ENCODE data around the gene SOHLH2.

Gene SOHLH2

GRCh38 chr13:36129539-36129938 is 84.8 kb downstream of the SOHLH2 start:
- TF ChIP-seq EZH2 (IDR thresholded peaks at IDR 0.05; ENCODE audit: borderline replicate concordance, low read length) (no peak), CTCF (IDR thresholded peaks at IDR 0.05; ENCODE audit: low read length) (no peak)
- Histone ChIP-seq H3K9ac (ENCODE audit: low read length) (no peak overlapping the region), H3K27me3 (ENCODE audit: insufficient read depth, low read length) (no peaks in the 10 kb centered on the region), H3K36me3 (ENCODE audit: insufficient read depth, low read length) (no peaks in the 10 kb centered on the region), H3K4me3 (ENCODE audit: low read depth, low read length, poor library complexity, severe bottlenecking) (no peak overlapping the region), H3F3A (ENCODE audit: insufficient read depth, low read length) (no peaks in the 10 kb centered on the region), H3K4me1 (ENCODE audit: insufficient read depth, low read length, severe bottlenecking) (no peaks in the 10 kb centered on the region), H3K79me2 (ENCODE audit: insufficient read depth, low read length) (no peaks in the 10 kb centered on the region), H3K9me3 (ENCODE audit: low read length) (no peaks in the 10 kb centered on the region), H4K20me1 (ENCODE audit: insufficient read depth, low read length) (no peaks in the 10 kb centered on the region), H2AFZ (ENCODE audit: low read length) (no peak overlapping the region), H3K4me2 (ENCODE audit: low read length) (no peak overlapping the region), H3K27ac (ENCODE audit: low read depth, low read length, poor library complexity, severe bottlenecking) (no peak overlapping the region), H3K9me2 (ENCODE audit: low read depth, low read length) (no peaks in the 10 kb centered on the region)

DNA sequence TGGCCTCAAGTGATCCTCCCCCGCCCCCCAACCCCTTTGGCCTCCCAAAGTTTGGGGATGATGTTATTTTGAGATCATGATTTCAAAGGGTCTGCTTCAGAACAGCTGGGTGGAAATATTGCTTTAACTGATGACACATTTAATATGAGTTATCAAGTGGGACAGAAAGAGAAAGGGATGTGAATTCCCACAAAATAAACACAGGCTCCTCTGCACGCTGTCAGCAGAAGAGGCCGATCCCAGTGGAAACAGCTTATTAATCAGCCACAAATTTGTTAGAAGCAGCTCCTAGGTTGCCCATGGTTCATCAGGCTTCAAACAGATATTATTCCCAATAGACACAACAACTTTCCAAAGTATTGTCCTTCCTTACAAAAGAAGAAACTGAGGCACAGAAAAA is 87.9 kb downstream of the SOHLH2 start:
- Histone ChIP-seq H3K36me3 (ENCODE audit: insufficient read depth, low read length) (no peaks in the 10 kb centered on the region), H2AFZ (ENCODE audit: low read length) (no peak overlapping the region), H3K9me3 (ENCODE audit: low read length) (no peaks in the 10 kb centered on the region), H3K79me2 (ENCODE audit: insufficient read depth, low read length) (no peaks in the 10 kb centered on the region), H3K9ac (ENCODE audit: low read length) (no peak overlapping the region), H3K27me3 (ENCODE audit: insufficient read depth, low read length) (no peaks in the 10 kb centered on the region), H3K4me2 (ENCODE audit: low read length) (no peak overlapping the region), H3F3A (ENCODE audit: insufficient read depth, low read length) (no peaks in the 10 kb centered on the region), H3K9me2 (ENCODE audit: low read depth, low read length) (no peaks in the 10 kb centered on the region), H3K4me1 (ENCODE audit: insufficient read depth, low read length, severe bottlenecking) (no peaks in the 10 kb centered on the region), H3K27ac (ENCODE audit: low read depth, low read length, poor library complexity, severe bottlenecking) (no peak overlapping the region), H3K4me3 (ENCODE audit: low read depth, low read length, poor library complexity, severe bottlenecking) (no peak overlapping the region), H4K20me1 (ENCODE audit: insufficient read depth, low read length) (no peaks in the 10 kb centered on the region)
- TF ChIP-seq EZH2 (IDR thresholded peaks at IDR 0.05; ENCODE audit: borderline replicate concordance, low read length) (no peak), CTCF (IDR thresholded peaks at IDR 0.05; ENCODE audit: low read length) (no peak)

GRCh38 chr13:36125841-36126240 is 88.5 kb downstream of the SOHLH2 start:
- no peaks in the 10 kb centered on the region for H3K27me3 ChIP-seq (ENCODE audit: insufficient read depth, low read length)

More at GRCh38 chr13:36125841-36126240, 88.5 kb downstream of the SOHLH2 start:
- Histone ChIP-seq H3K9me2 (ENCODE audit: low read depth, low read length) (no peaks in the 10 kb centered on the region), H4K20me1 (ENCODE audit: insufficient read depth, low read length) (no peaks in the 10 kb centered on the region), H3K27ac (ENCODE audit: low read depth, low read length, poor library complexity, severe bottlenecking) (no peak overlapping the region), H3K9ac (ENCODE audit: low read length) (no peak overlapping the region), H3K4me1 (ENCODE audit: insufficient read depth, low read length, severe bottlenecking) (no peaks in the 10 kb centered on the region), H3K9me3 (ENCODE audit: low read length) (no peaks in the 10 kb centered on the region), H3K79me2 (ENCODE audit: insufficient read depth, low read length) (no peaks in the 10 kb centered on the region), H3K4me3 (ENCODE audit: low read depth, low read length, poor library complexity, severe bottlenecking) (no peak overlapping the region), H3F3A (ENCODE audit: insufficient read depth, low read length) (no peaks in the 10 kb centered on the region), H2AFZ (ENCODE audit: low read length) (no peak overlapping the region), H3K4me2 (ENCODE audit: low read length) (no peak overlapping the region), H3K36me3 (ENCODE audit: insufficient read depth, low read length) (no peaks in the 10 kb centered on the region)
- no peak for TF ChIP-seq CTCF (IDR thresholded peaks at IDR 0.05; ENCODE audit: low read length)
- no peak for TF ChIP-seq EZH2 (IDR thresholded peaks at IDR 0.05; ENCODE audit: borderline replicate concordance, low read length)
